Measurements from ENCODE around the gene AP2A1.

DNA sequence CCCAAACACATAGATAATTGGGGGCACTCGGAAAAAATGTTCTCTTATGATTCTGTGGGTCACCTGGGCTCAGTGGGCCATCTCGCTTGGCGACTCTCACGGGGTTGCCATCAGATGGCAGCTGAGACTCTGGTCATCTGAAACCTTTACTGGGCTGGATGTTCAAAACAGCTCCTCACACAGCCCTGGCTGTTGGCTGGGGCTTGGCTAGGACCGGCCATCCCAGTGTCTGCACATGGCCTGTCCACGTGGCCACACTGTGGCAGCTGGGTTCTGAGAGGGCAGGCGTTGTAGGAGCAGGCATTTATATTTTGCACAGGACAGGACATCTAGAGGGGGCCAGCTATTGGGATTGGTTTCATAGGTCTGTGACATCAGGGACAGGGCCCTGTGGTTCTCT lies 66.8 kb downstream of the AP2A1 start:
- no peak for TF ChIP-seq POLR2A (IDR thresholded peaks at IDR 0.05; ENCODE audit: low read length)
- TF ChIP-seq, protein P1, sequence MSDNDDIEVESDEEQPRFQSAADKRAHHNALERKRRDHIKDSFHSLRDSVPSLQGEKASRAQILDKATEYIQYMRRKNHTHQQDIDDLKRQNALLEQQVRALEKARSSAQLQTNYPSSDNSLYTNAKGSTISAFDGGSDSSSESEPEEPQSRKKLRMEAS (IDR thresholded peaks at IDR 0.05), result no peak

Data from A549 (cell line).